ENCODE data around the gene SOX8. TPM values are rescaled to one million over a fixed set of nuclear protein-coding genes. Genes with fewer than 3 reads are reported as not detected.

Gene SOX8
- total and polyA plus RNA-seq, 2 donors from 2014 or later, result 0.17 to 1.0 TPM

GRCh38 chr16:978403-978802, 3.2 kb upstream of the SOX8 start:
- Histone ChIP-seq H3K4me1 (ENCODE audit: control insufficient read depth in 2 of 3, insufficient read depth in 2 of 3, low read depth in 1 of 3, low read length in 3 of 3) (peaks cover 0 to 3% (median 0%) of the 10 kb centered on the region in 3 donors), H3K27ac (ENCODE audit: low read depth in 2 of 2, low read length in 2 of 2) (no peak overlapping the region), H3K9me3 (ENCODE audit: control insufficient read depth in 2 of 3, insufficient read depth in 1 of 3, low read length in 3 of 3) (no peaks in the 10 kb centered on the region), H3K9ac (ENCODE audit: low read length in 3 of 3) (no peak overlapping the region), H3K36me3 (ENCODE audit: control insufficient read depth in 2 of 3, insufficient read depth in 3 of 3, low read length in 3 of 3) (no peaks in the 10 kb centered on the region), H3K4me3 (ENCODE audit: low read length in 3 of 3) (no peak overlapping the region), H3K27me3 (ENCODE audit: control insufficient read depth, insufficient read depth, low read length) (peaks cover 5% of the 10 kb centered on the region)
- TF ChIP-seq CTCF (IDR thresholded peaks at IDR 0.05; ENCODE audit: borderline replicate concordance, extremely low read depth, insufficient read depth), result no peak
- DNase-seq (peak in 1 of 5 donors; percentile 60), FAIRE-seq (no peak)
- intact Hi-C loops (cut with DNase I), result no loop called here

- Histone ChIP-seq H3K36me3 (ENCODE audit: control insufficient read depth in 2 of 3, insufficient read depth in 3 of 3, low read length in 3 of 3) (no peaks in the 10 kb centered on the region), H3K9me3 (ENCODE audit: control insufficient read depth in 2 of 3, insufficient read depth in 1 of 3, low read length in 3 of 3) (no peaks in the 10 kb centered on the region), H3K27me3 (ENCODE audit: control insufficient read depth, insufficient read depth, low read length) (peaks cover 5% of the 10 kb centered on the region), H3K27ac (ENCODE audit: low read depth in 2 of 2, low read length in 2 of 2) (no peak overlapping the region), H3K4me3 (ENCODE audit: low read length in 3 of 3) (no peak overlapping the region), H3K4me1 (ENCODE audit: control insufficient read depth in 2 of 3, insufficient read depth in 2 of 3, low read depth in 1 of 3, low read length in 3 of 3) (peaks cover 0 to 3% (median 0%) of the 10 kb centered on the region in 3 donors), H3K9ac (ENCODE audit: low read length in 3 of 3) (no peak overlapping the region)
- TF ChIP-seq CTCF (IDR thresholded peaks at IDR 0.05; ENCODE audit: borderline replicate concordance, extremely low read depth, insufficient read depth), result no peak
- FAIRE-seq (no peak), DNase-seq (peak in 1 of 5 donors; percentile 51)
- intact Hi-C loops (cut with DNase I), result no loop called here
Observed at GRCh38 chr16:979147-979546, 2.4 kb upstream of the SOX8 start.

- Histone ChIP-seq H3K27me3 (ENCODE audit: control insufficient read depth, insufficient read depth, low read length) (peaks cover 5% of the 10 kb centered on the region), H3K9me3 (ENCODE audit: control insufficient read depth in 2 of 3, insufficient read depth in 1 of 3, low read length in 3 of 3) (no peaks in the 10 kb centered on the region), H3K36me3 (ENCODE audit: control insufficient read depth in 2 of 3, insufficient read depth in 3 of 3, low read length in 3 of 3) (no peaks in the 10 kb centered on the region), H3K4me1 (ENCODE audit: control insufficient read depth in 2 of 3, insufficient read depth in 2 of 3, low read depth in 1 of 3, low read length in 3 of 3) (peaks cover 0 to 3% (median 0%) of the 10 kb centered on the region in 3 donors), H3K4me3 (ENCODE audit: low read length in 3 of 3) (no peak overlapping the region), H3K9ac (ENCODE audit: low read length in 3 of 3) (no peak overlapping the region), H3K27ac (ENCODE audit: low read depth in 2 of 2, low read length in 2 of 2) (no peak overlapping the region)
- no peak for DNase-seq
- FAIRE-seq, result no peak
- TF ChIP-seq CTCF (IDR thresholded peaks at IDR 0.05; ENCODE audit: borderline replicate concordance, extremely low read depth, insufficient read depth), result no peak
- intact Hi-C loops (cut with DNase I), result no loop called here
Observed at GRCh38 chr16:979859-980594, 1.5 kb upstream of the SOX8 start.

GRCh38 chr16:980595-980854, 1.0 kb upstream of the SOX8 start:
- DNase-seq, result no peak
- FAIRE-seq, result no peak
- no peaks in the 10 kb centered on the region for H3K36me3 ChIP-seq (ENCODE audit: control insufficient read depth in 2 of 3, insufficient read depth in 3 of 3, low read length in 3 of 3)
- no peak for TF ChIP-seq CTCF (IDR thresholded peaks at IDR 0.05; ENCODE audit: borderline replicate concordance, extremely low read depth, insufficient read depth)
- no peak overlapping the region for H3K27ac ChIP-seq (ENCODE audit: low read depth in 2 of 2, low read length in 2 of 2)
- H3K27me3 ChIP-seq (ENCODE audit: control insufficient read depth, insufficient read depth, low read length), result peaks cover 5% of the 10 kb centered on the region
- H3K9ac ChIP-seq (ENCODE audit: low read length in 3 of 3), result no peak overlapping the region
- H3K4me3 ChIP-seq (ENCODE audit: low read length in 3 of 3), result no peak overlapping the region
- H3K9me3 ChIP-seq (ENCODE audit: control insufficient read depth in 2 of 3, insufficient read depth in 1 of 3, low read length in 3 of 3), result no peaks in the 10 kb centered on the region
- H3K4me1 ChIP-seq (ENCODE audit: control insufficient read depth in 2 of 3, insufficient read depth in 2 of 3, low read depth in 1 of 3, low read length in 3 of 3), result peaks cover 0 to 3% (median 0%) of the 10 kb centered on the region in 3 donors
- intact Hi-C loops (cut with DNase I), result no loop called here
